HG03045 (cell line): ENCODE data around the gene IFI6.
"Not testable (repeated sequence)": the region's sequence is repeated elsewhere in the genome, so short reads cannot be mapped to it uniquely, and the experiment has no call there.

ENCODE experiments used
- ATAC-seq: cut with Tn5 transposase; IDR thresholded peaks from one replicate; pipeline ENCODE4 v1.9.1; 2021; ENCODE audit warnings: mild to moderate bottlenecking, moderate library complexity; ENCODE audit not compliant: unreplicated experiment

The IFI6 gene, protein sequence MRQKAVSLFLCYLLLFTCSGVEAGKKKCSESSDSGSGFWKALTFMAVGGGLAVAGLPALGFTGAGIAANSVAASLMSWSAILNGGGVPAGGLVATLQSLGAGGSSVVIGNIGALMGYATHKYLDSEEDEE

GRCh38 chr1:27671964-27672749 lies at the start of gene IFI6:
TSS of gene IFI6 (minus strand) at chr1:27672192. CDS start at chr1:27669314, 2,878 bp downstream.
- ATAC-seq, result peak; percentile 81

DNA sequence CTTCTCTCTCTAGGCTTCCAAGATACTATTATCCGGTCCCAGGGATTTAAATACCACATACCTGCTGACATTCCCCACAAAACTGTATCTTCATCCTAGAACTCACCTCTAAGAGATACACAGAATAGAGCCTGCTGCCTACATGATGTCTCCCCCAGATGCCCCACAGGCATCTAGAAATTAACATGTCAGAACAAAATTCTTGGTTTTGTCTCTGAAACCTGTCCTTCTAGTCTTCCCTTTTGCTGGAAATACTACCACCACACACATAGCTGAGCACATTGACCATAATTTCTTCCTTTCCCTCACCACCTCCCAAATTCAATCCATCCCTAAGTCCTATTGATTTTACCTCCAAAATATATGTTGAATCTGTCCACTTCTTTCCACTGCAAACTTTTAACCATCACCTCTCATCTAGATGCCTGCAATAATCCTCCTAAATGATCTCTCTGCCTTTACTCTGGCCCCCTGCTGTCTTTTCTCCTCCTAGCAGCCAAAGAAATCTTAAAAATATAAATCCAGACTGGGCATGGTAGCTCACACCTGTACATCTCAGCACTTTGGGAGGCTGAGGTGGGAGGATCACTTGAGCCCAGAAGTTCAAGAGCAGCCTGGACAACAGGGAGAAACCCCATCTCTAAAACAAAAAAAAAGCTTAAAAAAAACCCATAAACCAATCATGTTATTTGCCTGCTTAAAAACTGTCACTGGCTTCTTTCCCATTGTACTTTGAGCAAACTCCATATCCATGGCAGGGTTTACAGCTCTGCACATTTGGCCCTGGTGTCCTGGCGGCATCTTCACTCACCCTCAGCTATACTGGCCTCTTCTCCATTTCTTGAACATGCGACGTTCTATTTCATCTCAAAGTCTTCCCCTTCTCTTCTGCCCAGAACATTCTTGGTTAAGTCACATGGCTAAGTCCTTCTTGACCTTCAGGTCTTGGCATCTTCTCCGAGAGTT lies 47.6 kb upstream of the IFI6 start:
- no peak for ATAC-seq

- no peak for ATAC-seq
These were observed 44.4 kb upstream of the IFI6 start for GRCh38 chr1:27716262-27716895.

GRCh38 chr1:27713869-27714513 lies 42.0 kb upstream of the IFI6 start:
- ATAC-seq, result no peak

DNA sequence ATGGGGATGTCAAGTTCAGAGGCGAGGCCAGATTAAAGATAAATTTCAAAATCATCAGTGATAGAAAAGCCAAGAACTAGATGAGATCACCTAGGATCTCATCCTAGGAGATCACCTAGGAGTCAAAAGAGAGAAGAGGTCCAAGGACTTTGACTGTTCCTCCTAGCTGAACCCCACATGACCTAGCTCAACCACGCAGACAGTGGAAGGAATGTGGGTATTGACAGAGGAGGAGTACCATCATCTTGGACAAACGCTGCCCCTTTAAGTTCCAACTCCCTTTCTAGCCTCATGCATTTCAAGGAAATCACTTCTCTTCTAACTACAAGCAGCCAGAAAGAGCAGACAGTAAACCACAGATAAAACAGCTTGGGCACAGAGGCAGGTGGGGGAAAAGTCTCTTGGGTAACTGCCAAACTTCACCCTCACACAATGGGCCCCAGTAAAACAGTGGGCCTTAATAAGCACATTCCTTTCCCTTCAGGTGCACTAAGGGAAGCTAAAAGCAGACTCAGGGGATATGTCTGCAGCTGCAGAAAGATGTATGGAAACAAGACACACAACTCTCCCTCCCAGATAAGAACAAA lies 41.2 kb upstream of the IFI6 start:
- ATAC-seq, result no peak

GRCh38 chr1:27710574-27710973 lies 38.6 kb upstream of the IFI6 start:
- ATAC-seq, result no peak

- no peak for ATAC-seq
These were observed 33.6 kb upstream of the IFI6 start for GRCh38 chr1:27705545-27705944.

DNA sequence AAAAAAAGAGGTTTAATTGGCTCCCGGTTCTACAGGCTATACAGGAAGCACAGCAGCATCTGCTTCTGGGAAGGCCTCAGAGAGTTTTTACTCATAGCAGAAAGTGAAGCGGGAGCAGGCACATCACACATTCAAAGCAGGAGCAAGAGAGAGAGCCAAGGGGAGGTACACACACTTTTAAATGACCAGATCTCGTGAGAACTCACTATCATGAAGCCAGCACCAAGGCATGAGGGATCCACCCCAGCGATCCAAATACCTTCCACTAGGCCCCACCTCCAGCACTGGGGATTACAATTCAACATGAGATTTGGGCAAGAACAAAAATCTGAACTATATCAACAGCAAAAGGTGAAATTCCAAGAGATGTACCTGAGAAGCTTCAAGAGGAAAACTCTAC lies 33.0 kb upstream of the IFI6 start:
- no peak for ATAC-seq

- ATAC-seq, result not testable (repeated sequence)
These were observed 24.8 kb upstream of the IFI6 start for GRCh38 chr1:27696835-27697234.

DNA sequence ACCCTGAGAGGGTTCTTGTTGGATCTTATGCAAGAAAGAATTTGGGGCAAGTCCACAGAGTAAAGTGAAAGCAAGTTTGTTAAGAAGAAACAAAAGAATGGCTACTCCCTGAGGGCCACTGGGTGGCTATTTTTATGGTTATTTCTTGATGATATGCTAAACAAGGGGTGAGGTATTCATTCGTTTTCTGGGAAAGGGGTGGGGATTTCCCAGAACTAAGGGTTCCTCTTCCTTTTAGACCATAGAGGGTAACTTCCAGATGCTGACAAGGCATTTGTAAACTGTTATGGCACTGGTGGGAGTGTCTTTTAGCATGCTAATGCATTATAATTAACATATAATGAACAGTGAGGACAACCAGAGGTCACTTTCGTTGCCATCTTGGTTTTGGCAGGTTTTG lies 18.2 kb upstream of the IFI6 start:
- ATAC-seq, result no peak

DNA sequence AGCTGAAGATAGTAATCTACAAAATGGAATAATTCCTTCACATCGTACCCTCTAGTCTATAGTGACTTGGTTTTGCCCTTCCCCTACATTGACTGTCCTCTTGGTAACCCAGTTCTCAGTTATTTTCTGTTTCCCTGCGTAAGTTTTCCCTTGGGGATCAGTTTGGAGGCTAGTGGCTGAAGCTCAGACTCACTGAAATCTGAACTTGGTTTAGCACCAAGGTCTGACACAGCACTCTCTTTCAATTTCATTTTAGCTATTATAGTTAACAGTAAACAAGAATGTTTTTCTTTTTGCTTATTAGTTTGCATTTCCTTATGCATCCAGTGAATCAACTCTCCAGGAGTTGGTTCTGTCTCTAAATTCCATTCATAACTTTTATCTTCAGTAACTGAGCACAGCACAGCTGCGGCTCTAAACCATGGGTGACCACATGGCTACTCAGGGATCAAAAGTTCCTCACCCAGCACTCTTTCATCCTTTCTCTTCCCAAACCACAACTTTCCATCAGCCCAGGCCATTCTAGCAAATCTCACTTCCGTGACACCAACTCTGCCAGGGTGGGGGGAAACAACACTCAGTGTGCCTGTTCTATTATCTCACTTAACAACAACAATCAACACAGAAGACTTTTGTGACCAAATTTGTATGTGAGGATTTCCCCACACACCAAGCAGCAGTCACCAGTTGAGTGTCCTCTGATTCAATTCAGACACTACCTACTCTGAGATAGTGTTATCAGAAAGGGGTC lies 17.6 kb upstream of the IFI6 start:
- no peak for ATAC-seq

DNA sequence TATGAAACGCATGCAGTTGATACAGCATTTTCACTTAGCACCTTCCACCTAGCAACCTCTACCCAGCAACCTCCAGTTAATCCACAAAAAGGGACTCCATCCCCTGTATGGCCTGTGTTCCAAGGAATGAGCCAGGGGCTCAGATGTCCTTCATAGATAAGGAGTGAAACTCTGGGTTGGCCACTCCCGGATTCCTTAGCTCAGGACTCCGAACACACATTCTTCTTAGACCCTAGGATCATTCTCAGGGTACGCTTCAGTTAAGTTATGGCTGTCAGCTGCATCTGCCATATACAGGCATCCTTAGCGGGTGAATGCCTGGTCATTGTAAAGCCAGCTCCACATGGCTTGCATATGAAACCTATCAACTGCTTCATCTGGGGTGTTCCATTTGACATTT lies 15.9 kb upstream of the IFI6 start:
- no peak for ATAC-seq

DNA sequence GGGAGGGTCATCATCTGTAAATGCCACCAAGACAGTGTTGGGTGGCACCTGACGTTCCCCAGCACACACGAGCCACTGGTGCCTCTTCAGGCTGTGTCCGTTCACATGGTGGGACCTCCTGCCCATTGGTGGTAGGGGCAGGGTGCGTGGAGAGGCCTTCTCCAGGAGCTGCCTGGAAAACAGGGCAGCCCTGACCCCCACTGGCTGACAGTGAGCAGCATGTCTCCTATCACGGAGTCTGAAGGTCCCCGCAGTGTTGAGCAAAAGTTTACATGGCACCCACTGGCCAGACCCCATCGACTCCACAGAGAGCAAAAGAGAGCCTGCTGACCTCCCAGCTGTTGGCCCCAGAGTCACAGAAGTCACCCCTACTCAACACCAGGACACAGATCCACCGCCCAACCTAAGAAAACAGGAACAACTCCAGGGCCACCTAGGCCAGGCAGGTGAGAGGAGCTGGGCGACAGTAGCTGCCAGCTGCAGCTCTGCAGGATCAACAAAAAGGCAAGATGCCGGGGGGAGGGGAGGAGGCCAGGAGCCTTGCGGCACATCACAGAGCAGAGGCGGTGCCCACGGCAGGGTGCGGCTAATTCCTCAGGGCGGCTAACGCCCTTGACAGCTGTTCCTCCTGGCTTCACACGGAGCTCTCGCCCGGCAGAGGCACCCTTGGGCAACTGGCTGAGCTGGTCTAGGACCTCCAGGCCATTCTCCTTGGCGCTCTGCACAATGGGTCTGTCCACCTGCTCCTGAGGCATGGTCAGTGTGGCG lies 14.4 kb upstream of the IFI6 start:
- ATAC-seq, result no peak

GRCh38 chr1:27684176-27684575 lies 12.2 kb upstream of the IFI6 start:
- ATAC-seq, result no peak

GRCh38 chr1:27682351-27682944 lies 10.5 kb upstream of the IFI6 start:
- ATAC-seq, result no peak

DNA sequence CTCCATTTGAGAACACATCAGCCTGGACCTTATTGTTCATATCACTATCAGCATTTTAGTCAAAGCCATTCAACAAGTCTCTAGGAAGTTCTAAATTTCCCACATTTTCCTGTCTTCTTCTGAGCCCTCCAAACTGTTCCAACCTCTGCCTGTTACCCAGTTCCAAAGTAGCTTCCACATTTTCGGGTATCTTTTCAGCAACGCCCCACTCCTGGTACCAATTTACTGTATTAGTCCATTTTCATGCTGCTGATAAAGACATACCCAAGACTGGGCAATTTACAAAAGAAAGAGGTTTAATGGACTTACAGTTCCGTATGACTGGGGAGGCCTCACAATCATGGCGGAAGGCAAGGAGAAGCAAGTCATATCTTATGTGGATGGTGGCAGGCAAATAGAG lies 9.6 kb upstream of the IFI6 start:
- ATAC-seq, result not testable (repeated sequence)

GRCh38 chr1:27680225-27680791 lies 8.3 kb upstream of the IFI6 start:
- ATAC-seq, result not testable (repeated sequence)

- ATAC-seq, result no peak
These were observed 6.8 kb upstream of the IFI6 start for GRCh38 chr1:27678747-27679146.
